Loucy (cell line): ENCODE data around the gene GRIN3B.

ENCODE experiments used
- H2AFZ ChIP-seq: fragments of 200-600 bp; sonication (generic); 2 replicates; pipeline ENCODE4 v1.6.0; 2016; ENCODE audit warnings: antibody characterized with exemption, mild to moderate bottlenecking, low read length, moderate library complexity
- H3F3A ChIP-seq: fragments of 200-600 bp; 2 replicates; pipeline ENCODE4 v1.6.0; 2016; ENCODE audit warnings: antibody characterized with exemption, low read depth, mild to moderate bottlenecking
- H3K27me3 ChIP-seq: fragments of 200-600 bp; sonication (generic); 2 replicates; pipeline ENCODE4 v1.6.1; 2014; ENCODE audit warnings: low read length, mild to moderate bottlenecking; ENCODE audit not compliant: insufficient read depth, poor library complexity, severe bottlenecking
- H3K36me3 ChIP-seq: fragments of 200-600 bp; sonication (generic); 2 replicates; pipeline ENCODE4 v1.6.1; 2016; ENCODE audit warnings: low read length; ENCODE audit not compliant: insufficient read depth
- H3K4me1 ChIP-seq: fragments of 200-600 bp; sonication (generic); 2 replicates; pipeline ENCODE4 v1.5.1; 2014; ENCODE audit warnings: low read length, mild to moderate bottlenecking; ENCODE audit not compliant: insufficient read depth, poor library complexity, severe bottlenecking
- H3K4me2 ChIP-seq: fragments of 200-600 bp; sonication (generic); 2 replicates; pipeline ENCODE4 v1.6.0; 2014; ENCODE audit warnings: antibody characterized with exemption, low read length, low read depth, mild to moderate bottlenecking; ENCODE audit not compliant: poor library complexity, severe bottlenecking
- H3K4me3 ChIP-seq: fragments of 200-600 bp; sonication (generic); 2 replicates; pipeline ENCODE4 v1.5.1; 2014; ENCODE audit warnings: low read length, mild to moderate bottlenecking, mixed read lengths; ENCODE audit not compliant: poor library complexity, severe bottlenecking
- H3K79me2 ChIP-seq: fragments of 200-600 bp; sonication (generic); 2 replicates; pipeline ENCODE4 v1.6.1; 2014; ENCODE audit warnings: low read length; ENCODE audit not compliant: insufficient read depth
- H3K9ac ChIP-seq: fragments of 200-600 bp; sonication (generic); 2 replicates; pipeline ENCODE4 v1.6.0; 2014; ENCODE audit warnings: mild to moderate bottlenecking, low read depth, low read length, moderate library complexity; ENCODE audit not compliant: poor library complexity, severe bottlenecking
- H3K9me2 ChIP-seq: fragments of 200-600 bp; sonication (generic); replicated peaks from 2 replicates; pipeline ENCODE4 v1.6.1; 2016; ENCODE audit warnings: low read depth, low read length, mixed read lengths
- H3K9me3 ChIP-seq: fragments of 200-600 bp; sonication (generic); 2 replicates; pipeline ENCODE4 v1.6.1; 2014; ENCODE audit warnings: mild to moderate bottlenecking, antibody characterized with exemption, low read length, low read depth; ENCODE audit not compliant: insufficient read depth
- H4K20me1 ChIP-seq: fragments of 200-600 bp; sonication (generic); 2 replicates; pipeline ENCODE4 v1.6.0; 2014; ENCODE audit warnings: antibody characterized with exemption, low read length, mild to moderate bottlenecking; ENCODE audit not compliant: insufficient read depth, poor library complexity, severe bottlenecking
- CTCF ChIP-seq: fragments of 200-600 bp; sonication (generic); conservative IDR thresholded peaks from 2 replicates; pipeline ENCODE4 v1.5.1; 2014; ENCODE audit warnings: mild to moderate bottlenecking, antibody characterized with exemption, low read length
- EZH2phosphoT487 ChIP-seq: fragments of 200-600 bp; IDR thresholded peaks from 2 replicates; pipeline ENCODE4 v1.6.1; 2018; ENCODE audit warnings: antibody characterized with exemption, mild to moderate bottlenecking, moderate library complexity, borderline replicate concordance

Gene GRIN3B

GRCh38 chr19:1006711-1007398, 6.6 kb downstream of the GRIN3B start:
- peaks cover 12% of the 10 kb centered on the region; the same call in 1 of the 2 replicates for H3K36me3 ChIP-seq
- no peak overlapping the region for H2AFZ ChIP-seq
- peaks cover under 1% of the 10 kb centered on the region for H4K20me1 ChIP-seq
- no peak overlapping the region for H3K4me3 ChIP-seq
- no peaks in the 10 kb centered on the region for H3F3A ChIP-seq
- TF ChIP-seq EZH2phosphoT487 (no peak), CTCF (no peak)
- no peaks in the 10 kb centered on the region for H3K79me2 ChIP-seq
- no peaks in the 10 kb centered on the region for H3K4me1 ChIP-seq
- H3K9me2 ChIP-seq: no peaks in the 10 kb centered on the region
- no peak overlapping the region for H3K9ac ChIP-seq
- no peaks in the 10 kb centered on the region for H3K9me3 ChIP-seq
- H3K4me2 ChIP-seq: no peak overlapping the region
- H3K27me3 ChIP-seq: no peaks in the 10 kb centered on the region

DNA sequence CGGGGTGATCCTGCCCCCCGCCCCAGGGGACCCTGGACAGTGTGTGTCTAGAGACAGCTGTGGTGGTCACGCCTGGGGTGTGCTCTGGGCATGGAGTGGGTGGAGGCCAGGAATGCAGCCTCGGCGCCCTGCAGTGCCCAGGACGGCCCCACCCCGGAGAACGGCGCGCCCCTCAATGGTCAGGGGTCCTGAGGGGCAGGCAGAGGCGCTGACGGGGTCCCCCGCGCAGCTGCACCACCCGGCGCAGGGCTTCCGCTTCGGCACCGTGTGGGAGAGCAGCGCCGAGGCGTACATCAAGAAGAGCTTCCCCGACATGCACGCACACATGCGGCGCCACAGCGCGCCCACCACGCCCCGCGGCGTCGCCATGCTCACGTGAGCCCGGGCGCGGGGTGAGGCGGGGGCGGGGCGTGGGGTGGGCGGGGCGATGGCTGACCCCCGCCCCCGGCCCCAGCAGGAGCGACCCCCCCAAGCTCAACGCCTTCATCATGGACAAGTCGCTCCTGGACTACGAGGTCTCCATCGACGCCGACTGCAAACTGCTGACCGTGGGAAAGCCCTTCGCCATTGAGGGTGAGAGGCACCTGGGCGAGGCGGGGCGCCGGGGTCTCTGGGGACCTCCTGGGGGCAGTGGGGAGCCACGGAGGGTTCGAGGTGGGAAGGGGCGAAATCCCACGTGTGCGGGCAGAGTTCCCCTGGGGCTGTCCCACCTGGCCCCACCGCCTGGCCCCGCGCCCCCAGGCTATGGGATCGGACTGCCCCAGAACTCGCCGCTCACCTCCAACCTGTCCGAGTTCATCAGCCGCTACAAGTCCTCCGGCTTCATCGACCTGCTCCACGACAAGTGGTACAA, 7.4 kb downstream of the GRIN3B start:
- no peaks in the 10 kb centered on the region for H3K9me2 ChIP-seq
- no peak overlapping the region for H3K4me3 ChIP-seq
- H3K79me2 ChIP-seq: no peaks in the 10 kb centered on the region
- H3K9ac ChIP-seq: no peak overlapping the region
- no peak overlapping the region for H3K4me2 ChIP-seq
- no peak for TF ChIP-seq CTCF
- TF ChIP-seq EZH2phosphoT487: no peak
- H3K9me3 ChIP-seq: no peaks in the 10 kb centered on the region
- H2AFZ ChIP-seq: no peak overlapping the region
- H3K27me3 ChIP-seq: no peaks in the 10 kb centered on the region
- H3F3A ChIP-seq: no peaks in the 10 kb centered on the region
- H3K4me1 ChIP-seq: no peaks in the 10 kb centered on the region
- H3K36me3 ChIP-seq: peaks cover 15% of the 10 kb centered on the region; the same call in 1 of the 2 replicates
- peaks cover 2% of the 10 kb centered on the region for H4K20me1 ChIP-seq

DNA sequence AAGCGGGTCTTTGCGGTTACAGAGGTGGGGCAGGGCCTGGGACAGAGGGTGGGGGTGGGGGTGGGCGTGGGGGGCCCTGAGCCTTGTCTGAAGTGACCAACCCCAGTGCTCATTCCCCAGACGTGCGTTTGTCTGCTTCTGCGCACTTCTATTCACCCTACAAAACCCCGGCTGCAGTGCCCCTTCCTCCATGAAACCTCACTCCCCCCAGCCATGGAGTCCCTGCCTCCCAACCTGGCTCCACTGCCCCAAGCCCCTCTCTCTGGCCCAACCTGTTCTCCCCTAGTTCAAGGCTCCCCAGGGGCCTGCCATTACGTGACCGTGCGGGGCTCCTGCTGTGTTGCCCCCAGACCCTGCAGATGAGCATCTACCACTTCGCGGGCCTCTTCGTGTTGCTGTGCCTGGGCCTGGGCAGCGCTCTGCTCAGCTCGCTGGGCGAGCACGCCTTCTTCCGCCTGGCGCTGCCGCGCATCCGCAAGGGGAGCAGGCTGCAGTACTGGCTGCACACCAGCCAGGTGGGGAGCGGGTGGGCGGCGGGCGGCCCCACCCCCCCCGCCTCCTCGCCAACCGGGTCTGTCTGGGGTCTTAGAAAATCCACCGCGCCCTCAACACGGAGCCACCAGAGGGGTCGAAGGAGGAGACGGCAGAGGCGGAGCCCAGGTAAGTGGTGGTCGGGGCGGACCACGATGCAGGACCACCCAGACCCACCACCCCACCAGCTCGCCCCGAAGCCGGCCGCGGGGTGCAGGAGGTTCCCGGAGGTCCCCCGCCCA, 8.2 kb downstream of the GRIN3B start:
- Histone ChIP-seq H3K79me2 (peaks cover 2% of the 10 kb centered on the region; the same call in 1 of the 2 replicates), H3K9me3 (no peaks in the 10 kb centered on the region), H3K36me3 (peaks cover 21% of the 10 kb centered on the region; the same call in 1 of the 2 replicates), H3F3A (no peaks in the 10 kb centered on the region), H3K9ac (no peak overlapping the region), H3K4me2 (no peak overlapping the region), H3K4me3 (no peak overlapping the region), H3K27me3 (no peaks in the 10 kb centered on the region), H4K20me1 (peaks cover 3% of the 10 kb centered on the region), H3K4me1 (no peaks in the 10 kb centered on the region), H3K9me2 (no peaks in the 10 kb centered on the region), H2AFZ (no peak overlapping the region)
- TF ChIP-seq EZH2phosphoT487 (no peak), CTCF (no peak)
